ENCODE data around the gene PDCD11. TPM values are rescaled to one million over a fixed set of nuclear protein-coding genes. Genes with fewer than 3 reads are reported as not detected.
"Not testable (repeated sequence)": the region's sequence is repeated elsewhere in the genome, so short reads cannot be mapped to it uniquely, and the experiment has no call there.

The PDCD11 gene
- total RNA-seq, 4 donors from 2014 or later = 7.4 to 39.0 (median 22.2) TPM

- no peak for DNase-seq
- intact Hi-C loops (cut with DNase I; ENCODE audit: low total_unique reads) = no loop called here
- TF ChIP-seq CTCF (IDR thresholded peaks at IDR 0.05) = no peak
- no peak for TF ChIP-seq POLR2A (IDR thresholded peaks at IDR 0.05)
- Histone ChIP-seq H3K4me1 (no peaks in the 10 kb centered on the region), H3K27ac (no peak within 1 kb of the TSS), H3K9me3 (no peaks in the 10 kb centered on the region), H3K4me3 (no peak within 1 kb of the TSS), H3K27me3 (no peaks in the 10 kb centered on the region), H3K36me3 (no peaks in the 10 kb centered on the region)
These were observed 82.7 kb downstream of the PDCD11 start, which contains the start of gene CALHM3 for GRCh38 chr10:103479135-103479534. CALHM3 (minus strand) TSS chr10:103479240; CDS start chr10:103479032, 208 bp downstream.

- Histone ChIP-seq H3K4me1 (peaks cover 0 to 4% of the 10 kb centered on the region in 2 donors), H3K27ac (no peak overlapping the region), H3K27me3 (no peaks in the 10 kb centered on the region), H3K4me3 (no peak overlapping the region), H3K36me3 (no peaks in the 10 kb centered on the region), H3K9me3 (no peaks in the 10 kb centered on the region)
- DNase-seq = no peak
- intact Hi-C loops (cut with DNase I; ENCODE audit: low total_unique reads) = loop anchor here (5.0 to 10.0 kb wide), 2 partner anchors 63 to 204 kb away; no protein-coding TSS in a partner anchor
- TF ChIP-seq POLR2A (IDR thresholded peaks at IDR 0.05) = no peak
- no peak for TF ChIP-seq CTCF (IDR thresholded peaks at IDR 0.05)
These were observed 84.1 kb downstream of the PDCD11 start for GRCh38 chr10:103480521-103480920.

- peak overlapping the region in 1 of 2 donors; percentile 17 for H3K27ac ChIP-seq
- no peaks in the 10 kb centered on the region for H3K36me3 ChIP-seq
- no peaks in the 10 kb centered on the region for H3K27me3 ChIP-seq
- intact Hi-C loops (cut with DNase I; ENCODE audit: low total_unique reads) = loop anchor here (5.0 to 10.0 kb wide), 2 partner anchors 65 to 203 kb away; no protein-coding TSS in a partner anchor
- H3K4me3 ChIP-seq = no peak overlapping the region
- no peak for TF ChIP-seq POLR2A (IDR thresholded peaks at IDR 0.05)
- TF ChIP-seq CTCF (IDR thresholded peaks at IDR 0.05) = peak; percentile 56 to 78 (median 61)
- peaks cover 0 to 4% of the 10 kb centered on the region in 2 donors for H3K4me1 ChIP-seq
- H3K9me3 ChIP-seq = no peaks in the 10 kb centered on the region
- DNase-seq = no peak
These were observed 85.6 kb downstream of the PDCD11 start for GRCh38 chr10:103481974-103482531.

- H3K36me3 ChIP-seq, H3K4me1 ChIP-seq, H3K4me3 ChIP-seq, H3K9me3 ChIP-seq, H3K27me3 ChIP-seq: not testable (repeated sequence)
- peak overlapping the region; percentile 57 to 85 for H3K27ac ChIP-seq
- peak in 1 of 2 donors; percentile 66 for DNase-seq
- intact Hi-C loops (cut with DNase I; ENCODE audit: low total_unique reads) = loop anchor here (10.0 kb wide), 1 partner anchor 198 kb away; no protein-coding TSS in a partner anchor
These were observed 90.4 kb downstream of the PDCD11 start for GRCh38 chr10:103486635-103487409.

GRCh38 chr10:103487410-103487708 is 90.9 kb downstream of the PDCD11 start:
- H3K9me3 ChIP-seq = no peaks in the 10 kb centered on the region
- H3K36me3 ChIP-seq = no peaks in the 10 kb centered on the region
- H3K27me3 ChIP-seq = no peaks in the 10 kb centered on the region
- TF ChIP-seq POLR2A (IDR thresholded peaks at IDR 0.05) (no peak), CTCF (IDR thresholded peaks at IDR 0.05) (no peak)
- DNase-seq = no peak
- peak overlapping the region; percentile 57 to 85 for H3K27ac ChIP-seq
- intact Hi-C loops (cut with DNase I; ENCODE audit: low total_unique reads) = loop anchor here (10.0 kb wide), 1 partner anchor 197 kb away; no protein-coding TSS in a partner anchor
- H3K4me1 ChIP-seq = peaks cover 4 to 7% of the 10 kb centered on the region in 2 donors
- no peak overlapping the region for H3K4me3 ChIP-seq

Data from uterus (tissue), 4 donors.